Measurements from ENCODE around the gene GPR150. TPM values are rescaled to one million over a fixed set of nuclear protein-coding genes. Genes with fewer than 3 reads are reported as not detected.

The GPR150 gene
- total and polyA plus RNA-seq, 10 of the 15 experiments (the other 5 are each of a cell fraction or from before 2014, with no cell fraction given) = 0.08 to 1.1 (median 0.37) TPM; not detected in 1

- ChIA-PET POLR2A (interaction anchor here (0.6 to 0.7 kb wide), 2 partner anchors 160 to 902 kb away, joined by 4 to 12 read pairs; no protein-coding TSS in a partner anchor), CTCF (no interaction called here), RAD21 (ENCODE audit: unreplicated experiment) (interaction anchor here (0.6 kb wide), 1 partner anchor 192 kb away, joined by 3 read pairs; no protein-coding TSS in a partner anchor), SMC1A (ENCODE audit: uncharacterized antibody, unreplicated experiment) (interaction anchor here (0.6 to 0.7 kb wide), 2 partner anchors 16 to 132 kb away, joined by 3 read pairs; no protein-coding TSS in a partner anchor)
- H4K20me1 ChIP-seq (ENCODE audit: control insufficient read depth, insufficient read depth) = no peaks in the 10 kb centered on the region
- H3K4me3 ChIP-seq = no peak overlapping the region
- H3K36me3 ChIP-seq (ENCODE audit: control insufficient read depth in 2 of 2, insufficient read depth in 2 of 2, low read length in 1 of 2) = no peaks in the 10 kb centered on the region
- H3K9me3 ChIP-seq (replicated peaks; ENCODE audit: control insufficient read depth, insufficient read depth, low read length) = no peaks in the 10 kb centered on the region
- FAIRE-seq (no peak), ATAC-seq (no peak), DNase-seq (ENCODE audit: low read depth, low spot score) (no peak)
- no peak overlapping the region for H2AFZ ChIP-seq (ENCODE audit: control insufficient read depth, low read depth, low read length)
- peaks cover 5% of the 10 kb centered on the region for H3K4me1 ChIP-seq (ENCODE audit: control insufficient read depth, insufficient read depth, low read length)
- no TSS peak for BruUV-seq (replicated peaks)
- in situ Hi-C loops (cut with MboI) = no loop called here
- no peak overlapping the region for H3K4me2 ChIP-seq (ENCODE audit: control insufficient read depth, insufficient read depth)
- intact Hi-C loops (cut with micrococcal nuclease; ENCODE audit: unreplicated experiment) = loop anchor here (10.0 kb wide), 2 partner anchors 306 to 686 kb away; no protein-coding TSS in a partner anchor
- H3K27ac ChIP-seq (ENCODE audit: control insufficient read depth, insufficient read depth) = no peak overlapping the region
- H3K27me3 ChIP-seq (replicated peaks in 1 of 2; ENCODE audit: control insufficient read depth in 2 of 2, insufficient read depth in 2 of 2, low read length in 1 of 2) = no peaks in the 10 kb centered on the region
- no peaks in the 10 kb centered on the region for H3K79me2 ChIP-seq (ENCODE audit: control insufficient read depth, insufficient read depth, low read length)
- H3K9ac ChIP-seq (ENCODE audit: control insufficient read depth, insufficient read depth, low read length) = no peak overlapping the region
- TF ChIP-seq SMAD5 (IDR thresholded peaks at IDR 0.05; ENCODE audit: low read depth) (no peak), EP300 (IDR thresholded peaks at IDR 0.05; ENCODE audit: borderline replicate concordance in 1 of 2, control insufficient read depth in 1 of 2, low read depth in 2 of 2, low read length in 2 of 2) (no peak), PAX8 (IDR thresholded peaks at IDR 0.05) (no peak), RAD21 (IDR thresholded peaks at IDR 0.05; ENCODE audit: insufficient read depth, low read depth, low read length) (no peak), POLR2AphosphoS2 (IDR thresholded peaks at IDR 0.05; ENCODE audit: low read depth, low read length) (no peak), MYC (IDR thresholded peaks at IDR 0.05; ENCODE audit: insufficient read depth, insufficient read length, insufficient replicate concordance, low read length, severe bottlenecking) (no peak), ZBED1 (IDR thresholded peaks at IDR 0.05; ENCODE audit: borderline replicate concordance) (no peak), TCF3 (IDR thresholded peaks at IDR 0.05; ENCODE audit: borderline replicate concordance, insufficient read depth, low read depth, low read length) (no peak), ZNF592 (IDR thresholded peaks at IDR 0.05) (no peak), NR2C1 (IDR thresholded peaks at IDR 0.05) (no peak), IKZF1 (conservative IDR thresholded peaks at IDR 0.05) (no peak), SMARCA5 (IDR thresholded peaks at IDR 0.05) (no peak), STAT1 (conservative IDR thresholded peaks at IDR 0.05) (no peak)
- TF ChIP-seq, protein P1, sequence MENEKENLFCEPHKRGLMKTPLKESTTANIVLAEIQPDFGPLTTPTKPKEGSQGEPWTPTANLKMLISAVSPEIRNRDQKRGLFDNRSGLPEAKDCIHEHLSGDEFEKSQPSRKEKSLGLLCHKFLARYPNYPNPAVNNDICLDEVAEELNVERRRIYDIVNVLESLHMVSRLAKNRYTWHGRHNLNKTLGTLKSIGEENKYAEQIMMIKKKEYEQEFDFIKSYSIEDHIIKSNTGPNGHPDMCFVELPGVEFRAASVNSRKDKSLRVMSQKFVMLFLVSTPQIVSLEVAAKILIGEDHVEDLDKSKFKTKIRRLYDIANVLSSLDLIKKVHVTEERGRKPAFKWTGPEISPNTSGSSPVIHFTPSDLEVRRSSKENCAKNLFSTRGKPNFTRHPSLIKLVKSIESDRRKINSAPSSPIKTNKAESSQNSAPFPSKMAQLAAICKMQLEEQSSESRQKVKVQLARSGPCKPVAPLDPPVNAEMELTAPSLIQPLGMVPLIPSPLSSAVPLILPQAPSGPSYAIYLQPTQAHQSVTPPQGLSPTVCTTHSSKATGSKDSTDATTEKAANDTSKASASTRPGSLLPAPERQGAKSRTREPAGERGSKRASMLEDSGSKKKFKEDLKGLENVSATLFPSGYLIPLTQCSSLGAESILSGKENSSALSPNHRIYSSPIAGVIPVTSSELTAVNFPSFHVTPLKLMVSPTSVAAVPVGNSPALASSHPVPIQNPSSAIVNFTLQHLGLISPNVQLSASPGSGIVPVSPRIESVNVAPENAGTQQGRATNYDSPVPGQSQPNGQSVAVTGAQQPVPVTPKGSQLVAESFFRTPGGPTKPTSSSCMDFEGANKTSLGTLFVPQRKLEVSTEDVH (IDR thresholded peaks at IDR 0.05; ENCODE audit: low read depth, partially characterized antibody) = no peak
Observed at GRCh38 chr5:95649274-95649673, 29.4 kb downstream of the GPR150 start.

Measured in GM12878 (cell line).